ENCODE results near the gene PCDHGA6. TPM values are rescaled to one million over a fixed set of nuclear protein-coding genes. Genes with fewer than 3 reads are reported as not detected.

The PCDHGA6 gene
- total and polyA plus RNA-seq, 2 donors (not counting 1 experiment from before 2014, with no cell fraction given) = 0.78 to 2.5 TPM

DNA sequence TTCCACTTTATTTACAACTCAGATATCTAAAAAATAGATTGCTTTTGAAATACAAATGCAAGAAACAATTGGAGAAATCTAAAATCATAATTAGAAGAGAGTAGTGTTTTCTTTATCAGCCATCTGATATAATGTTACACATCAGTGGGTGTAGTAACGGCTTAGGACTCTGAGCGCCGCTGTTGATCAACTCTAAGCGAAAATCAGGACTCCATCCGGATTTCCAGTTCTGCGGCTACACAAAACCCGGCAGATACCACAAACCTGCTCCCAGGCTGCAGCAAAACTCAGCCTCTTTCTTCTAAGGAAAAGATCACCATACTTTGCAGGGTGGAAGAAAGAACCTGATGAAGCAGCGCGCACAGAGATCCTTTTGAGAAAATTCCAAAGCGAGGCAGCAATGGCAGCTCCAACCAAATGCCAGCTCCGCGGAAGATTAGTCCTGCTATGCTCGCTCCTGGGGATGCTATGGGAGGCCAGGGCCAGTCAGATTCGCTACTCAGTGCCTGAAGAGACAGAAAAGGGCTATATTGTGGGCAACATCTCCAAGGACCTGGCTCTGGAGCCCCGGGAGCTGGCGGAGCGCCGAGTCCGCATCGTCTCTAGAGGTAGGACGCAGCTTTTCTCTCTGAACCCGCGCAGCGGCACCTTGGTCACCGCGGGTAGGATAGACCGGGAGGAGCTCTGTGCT lies 29.0 kb downstream of the PCDHGA6 start, which contains the start of gene PCDHGA9:
Gene PCDHGA9 (plus strand): TSS at position 226 of the 691 bp plus-strand sequence. CDS start 175 bp downstream, at position 401.
- Mint-ChIP-seq H3K4me1 (peaks cover 2% of the 10 kb centered on the region), H3K27me3 (peaks cover 55% of the 10 kb centered on the region), H3K4me3 (peak within 1 kb of the TSS; percentile 73), H3K9me3 (ENCODE audit: insufficient read depth) (peaks cover 9% of the 10 kb centered on the region), H3K27ac (no peak within 1 kb of the TSS)
- TF ChIP-seq EZH2 (IDR thresholded peaks at IDR 0.05; ENCODE audit: borderline replicate concordance, insufficient read depth, low read depth, low read length, poor library complexity, severe bottlenecking) = no peak
- TF ChIP-seq, protein P1, sequence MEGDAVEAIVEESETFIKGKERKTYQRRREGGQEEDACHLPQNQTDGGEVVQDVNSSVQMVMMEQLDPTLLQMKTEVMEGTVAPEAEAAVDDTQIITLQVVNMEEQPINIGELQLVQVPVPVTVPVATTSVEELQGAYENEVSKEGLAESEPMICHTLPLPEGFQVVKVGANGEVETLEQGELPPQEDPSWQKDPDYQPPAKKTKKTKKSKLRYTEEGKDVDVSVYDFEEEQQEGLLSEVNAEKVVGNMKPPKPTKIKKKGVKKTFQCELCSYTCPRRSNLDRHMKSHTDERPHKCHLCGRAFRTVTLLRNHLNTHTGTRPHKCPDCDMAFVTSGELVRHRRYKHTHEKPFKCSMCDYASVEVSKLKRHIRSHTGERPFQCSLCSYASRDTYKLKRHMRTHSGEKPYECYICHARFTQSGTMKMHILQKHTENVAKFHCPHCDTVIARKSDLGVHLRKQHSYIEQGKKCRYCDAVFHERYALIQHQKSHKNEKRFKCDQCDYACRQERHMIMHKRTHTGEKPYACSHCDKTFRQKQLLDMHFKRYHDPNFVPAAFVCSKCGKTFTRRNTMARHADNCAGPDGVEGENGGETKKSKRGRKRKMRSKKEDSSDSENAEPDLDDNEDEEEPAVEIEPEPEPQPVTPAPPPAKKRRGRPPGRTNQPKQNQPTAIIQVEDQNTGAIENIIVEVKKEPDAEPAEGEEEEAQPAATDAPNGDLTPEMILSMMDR (IDR thresholded peaks at IDR 0.05) = peak; percentile 42
- Histone ChIP-seq H3K4me3 (ENCODE audit: control extremely low read depth in 1 of 5, extremely low read depth in 1 of 5, insufficient read depth in 1 of 5, low read depth in 2 of 5, low read length in 4 of 5) (peak within 1 kb of the TSS in 3 of 5 experiments; percentile 21 to 39 (median 21)), H3K4me2 (replicated peaks; ENCODE audit: low read depth, low read length, poor library complexity, severe bottlenecking) (peak within 1 kb of the TSS; percentile 52), H3K9ac (ENCODE audit: low read length) (peak within 1 kb of the TSS; percentile 29), H3K9me3 (ENCODE audit: control extremely low read depth in 1 of 3, control insufficient read depth in 2 of 3, insufficient read depth in 1 of 3, low read length in 2 of 3) (peaks cover 0 to 50% (median 18%) of the 10 kb centered on the region in 3 donors), H3K4me1 (ENCODE audit: control insufficient read depth in 2 of 2, insufficient read depth in 2 of 2, low read length in 2 of 2) (no peaks in the 10 kb centered on the region), H3K79me2 (ENCODE audit: control insufficient read depth, insufficient read depth, low read length) (no peaks in the 10 kb centered on the region), H3K27me3 (replicated peaks in 1 of 4; ENCODE audit: control extremely low read depth in 1 of 4, control insufficient read depth in 3 of 4, insufficient read depth in 4 of 4, low read length in 3 of 4) (peaks cover 0 to 55% (median 35%) of the 10 kb centered on the region in 4 experiments), H3K27ac (ENCODE audit: low read length in 2 of 2) (no peak within 1 kb of the TSS), H4K20me1 (ENCODE audit: control insufficient read depth, insufficient read depth, low read length, poor library complexity, severe bottlenecking) (no peaks in the 10 kb centered on the region), H3K36me3 (replicated peaks in 1 of 2; ENCODE audit: control extremely low read depth in 1 of 2, control insufficient read depth in 1 of 2, extremely low read depth in 1 of 2, insufficient read depth in 2 of 2, low read length in 1 of 2) (no peaks in the 10 kb centered on the region), H2AFZ (ENCODE audit: insufficient read depth, low read depth, low read length, poor library complexity, severe bottlenecking) (peak within 1 kb of the TSS; percentile 44)
- 29% methylated on average over 26 of the region's 27 CpGs for WGBS (ENCODE audit: insufficient coverage)
- intact Hi-C loops (cut with micrococcal nuclease) = loop anchor here (5.0 kb wide), 1 partner anchor 35 kb away; no protein-coding TSS in a partner anchor
- CTCF ChIA-PET = interaction anchor here (0.8 to 1.8 kb wide), 7 partner anchors 10 to 164 kb away, joined by 3 to 7 read pairs (median 4); partner anchors contain the start of genes PCDHGA10, PCDHGA12 and PCDHGB7
- POLR2A ChIA-PET = no interaction called here
- DNase-seq (peak; percentile 25), ATAC-seq (ENCODE audit: low read depth) (no peak)

DNA sequence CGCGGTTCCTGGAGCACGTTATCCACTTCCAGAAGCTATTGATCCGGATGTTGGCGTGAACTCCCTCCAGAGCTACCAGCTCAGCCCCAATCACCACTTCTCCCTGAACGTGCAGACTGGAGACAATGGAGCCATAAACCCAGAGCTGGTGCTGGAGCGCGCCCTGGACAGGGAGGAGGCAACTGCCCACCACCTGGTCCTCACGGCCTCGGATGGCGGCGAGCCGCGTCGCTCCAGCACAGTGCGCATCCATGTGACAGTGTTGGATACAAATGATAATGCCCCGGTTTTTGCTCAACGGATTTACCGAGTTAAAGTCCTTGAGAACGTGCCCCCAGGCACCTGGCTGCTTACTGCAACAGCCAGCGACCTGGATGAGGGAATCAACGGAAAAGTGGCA lies 29.7 kb downstream of the PCDHGA6 start:
- Histone ChIP-seq H3K4me1 (ENCODE audit: control insufficient read depth in 2 of 2, insufficient read depth in 2 of 2, low read length in 2 of 2) (no peaks in the 10 kb centered on the region), H3K4me2 (replicated peaks; ENCODE audit: low read depth, low read length, poor library complexity, severe bottlenecking) (no peak overlapping the region), H3K27me3 (replicated peaks in 1 of 4; ENCODE audit: control extremely low read depth in 1 of 4, control insufficient read depth in 3 of 4, insufficient read depth in 4 of 4, low read length in 3 of 4) (peaks cover 0 to 61% (median 38%) of the 10 kb centered on the region in 4 experiments), H3K9me3 (ENCODE audit: control extremely low read depth in 1 of 3, control insufficient read depth in 2 of 3, insufficient read depth in 1 of 3, low read length in 2 of 3) (peaks cover 0 to 54% (median 21%) of the 10 kb centered on the region in 3 donors), H3K79me2 (ENCODE audit: control insufficient read depth, insufficient read depth, low read length) (no peaks in the 10 kb centered on the region), H3K4me3 (ENCODE audit: control extremely low read depth in 1 of 5, extremely low read depth in 1 of 5, insufficient read depth in 1 of 5, low read depth in 2 of 5, low read length in 4 of 5) (no peak overlapping the region), H3K36me3 (replicated peaks in 1 of 2; ENCODE audit: control extremely low read depth in 1 of 2, control insufficient read depth in 1 of 2, extremely low read depth in 1 of 2, insufficient read depth in 2 of 2, low read length in 1 of 2) (no peaks in the 10 kb centered on the region), H3K9ac (ENCODE audit: low read length) (no peak overlapping the region), H4K20me1 (ENCODE audit: control insufficient read depth, insufficient read depth, low read length, poor library complexity, severe bottlenecking) (no peaks in the 10 kb centered on the region), H2AFZ (ENCODE audit: insufficient read depth, low read depth, low read length, poor library complexity, severe bottlenecking) (no peak overlapping the region), H3K27ac (ENCODE audit: low read length in 2 of 2) (no peak overlapping the region)
- peaks cover 58% of the 10 kb centered on the region for H3K27me3 Mint-ChIP-seq
- ATAC-seq (ENCODE audit: low read depth) = no peak
- peaks cover 4% of the 10 kb centered on the region for H3K4me1 Mint-ChIP-seq
- ChIA-PET POLR2A (no interaction called here), CTCF (interaction anchor here (1.1 to 1.8 kb wide), 6 partner anchors 10 to 164 kb away, joined by 3 to 7 read pairs (median 4); partner anchors contain the start of genes PCDHGA10 and PCDHGB7)
- no peak overlapping the region for H3K4me3 Mint-ChIP-seq
- peaks cover 9% of the 10 kb centered on the region for H3K9me3 Mint-ChIP-seq (ENCODE audit: insufficient read depth)
- TF ChIP-seq, protein P1 (IDR thresholded peaks at IDR 0.05) = no peak
- TF ChIP-seq EZH2 (IDR thresholded peaks at IDR 0.05; ENCODE audit: borderline replicate concordance, insufficient read depth, low read depth, low read length, poor library complexity, severe bottlenecking) = no peak
- WGBS (ENCODE audit: insufficient coverage) = 44% methylated on average over 19 of the region's 22 CpGs
- no peak for DNase-seq
- no peak overlapping the region for H3K27ac Mint-ChIP-seq
- intact Hi-C loops (cut with micrococcal nuclease) = loop anchor here (5.0 kb wide), 1 partner anchor 36 kb away; no protein-coding TSS in a partner anchor

Measured in B cell (primary cell).